Activated naive CD8-positive, alpha-beta T cell treated with anti-CD3 and anti-CD28 coated beads, Interleukin-2, amount 10 ng/mL, durations not matched to agents 7 days and 5 days (primary cell): ENCODE data around the gene DYSF. TPM values are rescaled to one million over a fixed set of nuclear protein-coding genes. Genes with fewer than 3 reads are reported as not detected.
A peak's percentile ranks its signal among the peaks of the same experiment; 100 is the strongest.

Source experiments
- ATAC-seq: fragments of 150-1000 bp; cut with Tn5 transposase; one replicate; pipeline ENCODE4 v1.10.0; 2021; ENCODE audit warnings: low read depth, moderate library complexity
- POLR2A ChIA-PET: fragments of 350-600 bp; sonication (Branson Sonifier 250); formaldehyde crosslinking; loops from one replicate; lab custom pipeline; 2021; ENCODE audit warnings: antibody characterized with exemption; lab: Charles Lee
- DNase-seq: peaks from one replicate; pipeline ENCODE4 v3.0.0; 2021
- H3K27ac Mint-ChIP-seq: one replicate; pipeline ENCODE4 v1.8.0; 2022; ENCODE audit warnings: mild to moderate bottlenecking, mixed read lengths
- H3K27me3 Mint-ChIP-seq: one replicate; pipeline ENCODE4 v1.8.0; 2022; ENCODE audit warnings: mild to moderate bottlenecking, moderate library complexity, mixed read lengths
- H3K36me3 Mint-ChIP-seq: one replicate; pipeline ENCODE4 v1.8.0; 2021; ENCODE audit warnings: mild to moderate bottlenecking, mixed read lengths
- H3K4me1 Mint-ChIP-seq: one replicate; pipeline ENCODE4 v1.8.0; 2021; ENCODE audit warnings: mixed read lengths
- H3K4me3 Mint-ChIP-seq: one replicate; pipeline ENCODE4 v1.8.0; 2022; ENCODE audit warnings: mild to moderate bottlenecking, moderate library complexity, mixed read lengths
- H3K9me3 Mint-ChIP-seq: one replicate; pipeline ENCODE4 v1.8.0; 2021; ENCODE audit warnings: mixed read lengths
- total RNA-seq, 2 experiments: library from RNA; stranded (reverse); gene quantifications; one replicate each; pipeline ENCODE4 v1.2.3, GENCODE V29; 2021

Gene DYSF
- total RNA-seq, 2 experiments from 2014 or later = 6.3 to 6.7 TPM

GRCh38 chr2:71601136-71602114 lies 148.1 kb downstream of the DYSF start:
- H3K27me3 Mint-ChIP-seq = peaks cover 10% of the 10 kb centered on the region
- no peaks in the 10 kb centered on the region for H3K36me3 Mint-ChIP-seq
- POLR2A ChIA-PET = no interaction called here
- DNase-seq (no peak), ATAC-seq (no peak)
- peaks cover 28% of the 10 kb centered on the region for H3K4me1 Mint-ChIP-seq
- no peak overlapping the region for H3K4me3 Mint-ChIP-seq
- no peak overlapping the region for H3K27ac Mint-ChIP-seq
- H3K9me3 Mint-ChIP-seq = no peaks in the 10 kb centered on the region

- H3K27me3 Mint-ChIP-seq = peaks cover 10% of the 10 kb centered on the region
- H3K4me3 Mint-ChIP-seq = no peak overlapping the region
- peaks cover 28% of the 10 kb centered on the region for H3K4me1 Mint-ChIP-seq
- POLR2A ChIA-PET = no interaction called here
- H3K36me3 Mint-ChIP-seq = no peaks in the 10 kb centered on the region
- H3K27ac Mint-ChIP-seq = no peak overlapping the region
- H3K9me3 Mint-ChIP-seq = no peaks in the 10 kb centered on the region
- ATAC-seq (no peak), DNase-seq (no peak)
Observed at GRCh38 chr2:71602115-71602495, 148.7 kb downstream of the DYSF start.

- no peak overlapping the region for H3K4me3 Mint-ChIP-seq
- H3K27me3 Mint-ChIP-seq = peaks cover 11% of the 10 kb centered on the region
- ATAC-seq (no peak), DNase-seq (no peak)
- peaks cover 28% of the 10 kb centered on the region for H3K4me1 Mint-ChIP-seq
- no peaks in the 10 kb centered on the region for H3K36me3 Mint-ChIP-seq
- POLR2A ChIA-PET = no interaction called here
- H3K9me3 Mint-ChIP-seq = no peaks in the 10 kb centered on the region
- H3K27ac Mint-ChIP-seq = peak overlapping the region; percentile 75
Observed at GRCh38 chr2:71602581-71602980, 149.2 kb downstream of the DYSF start.

- DNase-seq (peak; percentile 28), ATAC-seq (peak; percentile 35)
- peaks cover 28% of the 10 kb centered on the region for H3K4me1 Mint-ChIP-seq
- H3K36me3 Mint-ChIP-seq = no peaks in the 10 kb centered on the region
- peak overlapping the region; percentile 75 for H3K27ac Mint-ChIP-seq
- H3K27me3 Mint-ChIP-seq = peaks cover 13% of the 10 kb centered on the region
- POLR2A ChIA-PET = no interaction called here
- peak overlapping the region; percentile 46 for H3K4me3 Mint-ChIP-seq
- H3K9me3 Mint-ChIP-seq = no peaks in the 10 kb centered on the region
Observed at GRCh38 chr2:71603311-71603811, 150.0 kb downstream of the DYSF start.

GRCh38 chr2:71603851-71604725 lies 150.7 kb downstream of the DYSF start:
- ATAC-seq (no peak), DNase-seq (peak; percentile 25)
- Mint-ChIP-seq H3K4me3 (peak overlapping the region; percentile 9), H3K4me1 (peaks cover 28% of the 10 kb centered on the region), H3K27ac (no peak overlapping the region), H3K36me3 (no peaks in the 10 kb centered on the region), H3K27me3 (peaks cover 13% of the 10 kb centered on the region), H3K9me3 (no peaks in the 10 kb centered on the region)
- POLR2A ChIA-PET = no interaction called here

GRCh38 chr2:71604726-71605120 lies 151.4 kb downstream of the DYSF start:
- peak; percentile 31 for DNase-seq
- H3K36me3 Mint-ChIP-seq = no peaks in the 10 kb centered on the region
- ATAC-seq = peak; percentile 45
- H3K4me3 Mint-ChIP-seq = peak overlapping the region; percentile 9
- H3K27ac Mint-ChIP-seq = peak overlapping the region; percentile 4
- peaks cover 12% of the 10 kb centered on the region for H3K27me3 Mint-ChIP-seq
- peaks cover 28% of the 10 kb centered on the region for H3K4me1 Mint-ChIP-seq
- POLR2A ChIA-PET = no interaction called here
- no peaks in the 10 kb centered on the region for H3K9me3 Mint-ChIP-seq

- H3K4me3 Mint-ChIP-seq = peak overlapping the region; percentile 9
- peak overlapping the region; percentile 4 for H3K27ac Mint-ChIP-seq
- no peaks in the 10 kb centered on the region for H3K9me3 Mint-ChIP-seq
- ATAC-seq (no peak), DNase-seq (peak; percentile 4)
- POLR2A ChIA-PET = no interaction called here
- peaks cover 28% of the 10 kb centered on the region for H3K4me1 Mint-ChIP-seq
- no peaks in the 10 kb centered on the region for H3K36me3 Mint-ChIP-seq
- peaks cover 12% of the 10 kb centered on the region for H3K27me3 Mint-ChIP-seq
Observed at GRCh38 chr2:71605173-71605641, 151.8 kb downstream of the DYSF start.

- Mint-ChIP-seq H3K4me1 (peaks cover 28% of the 10 kb centered on the region), H3K9me3 (no peaks in the 10 kb centered on the region), H3K36me3 (no peaks in the 10 kb centered on the region), H3K4me3 (no peak overlapping the region), H3K27me3 (peaks cover 12% of the 10 kb centered on the region), H3K27ac (no peak overlapping the region)
- DNase-seq (peak; percentile 10), ATAC-seq (no peak)
- POLR2A ChIA-PET = no interaction called here
Observed at GRCh38 chr2:71605781-71606241, 152.4 kb downstream of the DYSF start.

- POLR2A ChIA-PET = no interaction called here
- ATAC-seq (no peak), DNase-seq (peak; percentile 16)
- Mint-ChIP-seq H3K27me3 (peaks cover 12% of the 10 kb centered on the region), H3K4me1 (peaks cover 27% of the 10 kb centered on the region), H3K9me3 (no peaks in the 10 kb centered on the region), H3K4me3 (no peak overlapping the region), H3K36me3 (no peaks in the 10 kb centered on the region), H3K27ac (no peak overlapping the region)
Observed at GRCh38 chr2:71606244-71606643, 152.9 kb downstream of the DYSF start.

GRCh38 chr2:71607151-71607889 lies 154.0 kb downstream of the DYSF start:
- peaks cover 21% of the 10 kb centered on the region for H3K4me1 Mint-ChIP-seq
- H3K36me3 Mint-ChIP-seq = no peaks in the 10 kb centered on the region
- no peak overlapping the region for H3K4me3 Mint-ChIP-seq
- DNase-seq = peak; percentile 13
- no peak for ATAC-seq
- POLR2A ChIA-PET = no interaction called here
- no peaks in the 10 kb centered on the region for H3K9me3 Mint-ChIP-seq
- H3K27me3 Mint-ChIP-seq = peaks cover 9% of the 10 kb centered on the region
- H3K27ac Mint-ChIP-seq = no peak overlapping the region

- no peak for ATAC-seq
- H3K4me1 Mint-ChIP-seq = peaks cover 17% of the 10 kb centered on the region
- peaks cover 6% of the 10 kb centered on the region for H3K27me3 Mint-ChIP-seq
- H3K27ac Mint-ChIP-seq = no peak overlapping the region
- peak; percentile 13 for DNase-seq
- H3K4me3 Mint-ChIP-seq = no peak overlapping the region
- H3K36me3 Mint-ChIP-seq = no peaks in the 10 kb centered on the region
- POLR2A ChIA-PET = no interaction called here
- no peaks in the 10 kb centered on the region for H3K9me3 Mint-ChIP-seq
Observed at GRCh38 chr2:71608034-71608433, 154.7 kb downstream of the DYSF start.

GRCh38 chr2:71608441-71608840 lies 155.1 kb downstream of the DYSF start:
- Mint-ChIP-seq H3K27me3 (peaks cover 6% of the 10 kb centered on the region), H3K4me1 (peaks cover 13% of the 10 kb centered on the region), H3K9me3 (no peaks in the 10 kb centered on the region), H3K4me3 (no peak overlapping the region), H3K27ac (no peak overlapping the region), H3K36me3 (no peaks in the 10 kb centered on the region)
- POLR2A ChIA-PET = no interaction called here
- no peak for ATAC-seq
- DNase-seq = no peak
